Neural progenitor cell (in vitro differentiated cells): ENCODE results near the gene BRPF3. TPM values are rescaled to one million over a fixed set of nuclear protein-coding genes. Genes with fewer than 3 reads are reported as not detected.
A peak's percentile ranks its signal among the peaks of the same experiment; 100 is the strongest.

Source experiments
- DNase-seq: peaks from one replicate; pipeline ENCODE4 v3.0.0-alpha.2; 2016; ENCODE audit warnings: low spot score
- H2AFZ ChIP-seq: fragments of 200-600 bp; sonication (generic); replicated peaks from 2 replicates; pipeline ENCODE4 v1.6.1; 2016; ENCODE audit warnings: antibody characterized with exemption
- H3F3A ChIP-seq: fragments of 200-600 bp; sonication (generic); 2 replicates; pipeline ENCODE4 v1.6.1; 2016; ENCODE audit warnings: antibody characterized with exemption, low read depth
- H3K27ac ChIP-seq: fragments of 200-600 bp; sonication (generic); 2 replicates; pipeline ENCODE4 v1.5.1; 2016; ENCODE audit warnings: mild to moderate bottlenecking
- H3K27me3 ChIP-seq: fragments of 200-600 bp; sonication (generic); 2 replicates; pipeline ENCODE4 v1.6.1; 2016; ENCODE audit warnings: mild to moderate bottlenecking, moderate library complexity
- H3K36me3 ChIP-seq: fragments of 200-600 bp; sonication (generic); 2 replicates; pipeline ENCODE4 v1.5.1; 2016
- H3K4me1 ChIP-seq: fragments of 200-600 bp; sonication (generic); 2 replicates; pipeline ENCODE4 v1.6.1; 2016; ENCODE audit warnings: mixed run types
- H3K4me2 ChIP-seq: fragments of 200-600 bp; sonication (generic); 2 replicates; pipeline ENCODE4 v1.6.1; 2016
- H3K4me3 ChIP-seq: fragments of 200-600 bp; sonication (generic); 2 replicates; pipeline ENCODE4 v1.5.1; 2016
- H3K79me2 ChIP-seq: fragments of 200-600 bp; sonication (generic); 2 replicates; pipeline ENCODE4 v1.6.1; 2016; ENCODE audit warnings: low read depth
- H3K9ac ChIP-seq: fragments of 200-600 bp; sonication (generic); 2 replicates; pipeline ENCODE4 v1.6.1; 2016
- H3K9me3 ChIP-seq: fragments of 200-600 bp; sonication (generic); 2 replicates; pipeline ENCODE4 v1.5.1; 2016; ENCODE audit warnings: low read depth
- H4K20me1 ChIP-seq: fragments of 200-600 bp; sonication (generic); 2 replicates; pipeline ENCODE4 v1.6.1; 2016; ENCODE audit warnings: low read depth
- H3K27ac Mint-ChIP-seq: 3 replicates; pipeline ENCODE4 v1.8.0; 2021; ENCODE audit warnings: mixed read lengths
- H3K27me3 Mint-ChIP-seq: 2 replicates; pipeline ENCODE4 v1.8.0; 2022; ENCODE audit warnings: low read depth, mild to moderate bottlenecking, inconsistent platforms, moderate library complexity, mixed read lengths; ENCODE audit not compliant: insufficient read depth
- H3K36me3 Mint-ChIP-seq: 3 replicates; pipeline ENCODE4 v1.8.0; 2021; ENCODE audit warnings: mixed read lengths
- H3K4me1 Mint-ChIP-seq: 3 replicates; pipeline ENCODE4 v1.8.0; 2021; ENCODE audit warnings: mixed read lengths
- H3K4me3 Mint-ChIP-seq: 3 replicates; pipeline ENCODE4 v1.8.0; 2021; ENCODE audit warnings: mild to moderate bottlenecking, moderate library complexity, mixed read lengths
- H3K9me3 Mint-ChIP-seq: 3 replicates; pipeline ENCODE4 v1.8.0; 2020; ENCODE audit warnings: mixed read lengths
- EZH2 ChIP-seq: fragments of 200-600 bp; sonication (generic); IDR thresholded peaks from 2 replicates; pipeline ENCODE4 v1.6.1; 2017; ENCODE audit warnings: antibody characterized with exemption, mild to moderate bottlenecking, moderate library complexity
- EZH2phosphoT487 ChIP-seq: fragments of 200-600 bp; sonication (generic); IDR thresholded peaks from 2 replicates; pipeline ENCODE4 v1.6.1; 2017; ENCODE audit warnings: antibody characterized with exemption
- total RNA-seq: library from RNA; depleted of rRNA; stranded (reverse); fragments of >200 nt; gene quantifications from 2 replicates; pipeline ENCODE4 v1.2.3, GENCODE V29; 2015; ENCODE audit warnings: low replicate concordance
- TF ChIP-seq, protein P1 (sequence below): fragments of 200-600 bp; sonication (generic); IDR thresholded peaks from 2 replicates; pipeline ENCODE4 v1.5.1; 2017; ENCODE audit warnings: antibody characterized with exemption, mild to moderate bottlenecking

BRPF3 gene
- total RNA-seq, 1 donor from 2014 or later: 14.1 TPM

DNA sequence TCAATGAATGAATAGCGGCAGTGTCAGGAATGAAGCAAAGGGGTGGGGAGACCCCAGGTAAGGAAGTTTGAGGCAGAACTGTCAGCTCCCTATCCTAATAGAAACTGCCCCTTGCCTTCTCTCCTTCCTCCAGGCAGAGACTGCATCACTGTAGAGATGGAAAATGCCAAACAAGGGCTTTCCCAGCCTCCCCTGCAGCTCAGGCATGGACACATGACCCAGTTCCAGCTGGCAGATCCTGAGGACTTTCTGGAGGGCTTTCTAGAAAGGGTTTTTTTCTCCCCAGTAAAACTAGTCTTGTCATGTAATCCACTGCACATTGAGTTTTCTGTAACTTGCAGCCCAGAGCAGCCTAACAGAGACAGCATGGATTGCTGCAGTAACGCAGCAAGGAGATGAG is 55.5 kb downstream of the BRPF3 start:
- Mint-ChIP-seq H3K4me3 (no peak overlapping the region), H3K9me3 (no peaks in the 10 kb centered on the region), H3K27me3 (peaks cover 2% of the 10 kb centered on the region), H3K36me3 (no peaks in the 10 kb centered on the region), H3K4me1 (no peaks in the 10 kb centered on the region), H3K27ac (no peak overlapping the region)
- no peak for DNase-seq
- Histone ChIP-seq H3K9me3 (no peaks in the 10 kb centered on the region), H3K4me3 (no peak overlapping the region), H3K4me1 (no peaks in the 10 kb centered on the region), H3K4me2 (no peak overlapping the region), H3K79me2 (no peaks in the 10 kb centered on the region), H3K9ac (no peak overlapping the region), H4K20me1 (no peaks in the 10 kb centered on the region), H3F3A (no peaks in the 10 kb centered on the region), H3K27ac (no peak overlapping the region), H3K27me3 (no peaks in the 10 kb centered on the region), H2AFZ (peak overlapping the region; percentile 87), H3K36me3 (no peaks in the 10 kb centered on the region)
- TF ChIP-seq, protein P1, sequence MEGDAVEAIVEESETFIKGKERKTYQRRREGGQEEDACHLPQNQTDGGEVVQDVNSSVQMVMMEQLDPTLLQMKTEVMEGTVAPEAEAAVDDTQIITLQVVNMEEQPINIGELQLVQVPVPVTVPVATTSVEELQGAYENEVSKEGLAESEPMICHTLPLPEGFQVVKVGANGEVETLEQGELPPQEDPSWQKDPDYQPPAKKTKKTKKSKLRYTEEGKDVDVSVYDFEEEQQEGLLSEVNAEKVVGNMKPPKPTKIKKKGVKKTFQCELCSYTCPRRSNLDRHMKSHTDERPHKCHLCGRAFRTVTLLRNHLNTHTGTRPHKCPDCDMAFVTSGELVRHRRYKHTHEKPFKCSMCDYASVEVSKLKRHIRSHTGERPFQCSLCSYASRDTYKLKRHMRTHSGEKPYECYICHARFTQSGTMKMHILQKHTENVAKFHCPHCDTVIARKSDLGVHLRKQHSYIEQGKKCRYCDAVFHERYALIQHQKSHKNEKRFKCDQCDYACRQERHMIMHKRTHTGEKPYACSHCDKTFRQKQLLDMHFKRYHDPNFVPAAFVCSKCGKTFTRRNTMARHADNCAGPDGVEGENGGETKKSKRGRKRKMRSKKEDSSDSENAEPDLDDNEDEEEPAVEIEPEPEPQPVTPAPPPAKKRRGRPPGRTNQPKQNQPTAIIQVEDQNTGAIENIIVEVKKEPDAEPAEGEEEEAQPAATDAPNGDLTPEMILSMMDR: no peak
- TF ChIP-seq EZH2phosphoT487 (no peak), EZH2 (no peak)

DNA sequence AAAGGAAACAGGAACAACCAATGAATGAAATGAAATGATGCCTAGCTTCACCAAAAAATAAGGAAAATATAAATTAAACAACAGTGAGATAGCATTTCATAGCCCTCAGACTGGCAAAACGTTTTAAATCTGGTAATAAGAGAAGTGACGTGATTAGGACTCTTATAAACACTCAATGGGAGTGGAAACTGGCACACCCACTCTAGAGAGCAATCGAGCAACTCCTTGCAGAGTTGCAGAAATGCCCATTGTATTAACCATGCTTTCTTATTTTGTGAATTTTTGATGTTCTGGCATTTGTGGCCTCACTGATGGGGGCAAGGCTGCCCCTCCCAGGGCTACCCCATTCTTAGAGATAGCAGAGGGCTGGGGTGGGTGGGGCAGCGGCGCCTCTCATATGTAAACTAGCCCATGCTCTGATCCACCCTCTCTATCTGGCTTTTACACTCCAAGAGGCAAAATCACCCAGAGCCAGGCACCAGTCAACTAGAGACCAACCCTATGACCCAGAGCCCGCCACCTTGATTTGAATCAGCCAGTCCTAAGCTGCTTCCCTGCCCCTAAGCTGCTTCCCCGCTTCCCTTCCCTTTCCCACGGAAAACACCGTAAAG is 67.0 kb downstream of the BRPF3 start:
- Mint-ChIP-seq H3K4me1 (no peaks in the 10 kb centered on the region), H3K27me3 (peaks cover 7% of the 10 kb centered on the region), H3K27ac (no peak overlapping the region), H3K36me3 (no peaks in the 10 kb centered on the region), H3K9me3 (no peaks in the 10 kb centered on the region), H3K4me3 (no peak overlapping the region)
- TF ChIP-seq EZH2phosphoT487 (no peak), EZH2 (no peak)
- TF ChIP-seq, protein P1: no peak
- Histone ChIP-seq H4K20me1 (no peaks in the 10 kb centered on the region), H3K27ac (no peak overlapping the region), H3K4me2 (no peak overlapping the region), H3K36me3 (no peaks in the 10 kb centered on the region), H3K9me3 (no peaks in the 10 kb centered on the region), H2AFZ (no peak overlapping the region), H3K27me3 (no peaks in the 10 kb centered on the region), H3K79me2 (no peaks in the 10 kb centered on the region), H3K4me3 (no peak overlapping the region), H3K9ac (no peak overlapping the region), H3F3A (no peaks in the 10 kb centered on the region), H3K4me1 (no peaks in the 10 kb centered on the region)
- DNase-seq: no peak

DNA sequence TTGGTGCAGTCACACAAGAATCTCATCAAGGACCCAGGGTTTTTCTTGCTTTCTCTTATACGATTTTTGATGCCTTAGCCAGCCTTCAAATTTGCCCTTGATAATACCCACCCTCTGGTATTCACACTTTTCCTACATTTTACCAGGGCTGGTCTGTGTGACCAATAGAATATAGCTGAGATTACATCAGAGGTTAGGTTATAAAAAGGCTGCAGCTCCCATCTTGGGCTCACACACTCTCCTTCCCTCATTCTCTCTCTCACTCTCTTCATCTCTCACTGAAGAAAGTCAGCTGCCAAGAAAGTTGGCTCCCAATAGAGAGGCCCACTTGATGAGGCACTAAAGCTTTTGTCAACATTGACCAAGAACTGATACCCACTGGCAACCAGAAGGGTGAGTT is 69.2 kb downstream of the BRPF3 start:
- Histone ChIP-seq H3K79me2 (no peaks in the 10 kb centered on the region), H3F3A (no peaks in the 10 kb centered on the region), H2AFZ (no peak overlapping the region), H3K27ac (no peak overlapping the region), H3K9ac (no peak overlapping the region), H3K27me3 (no peaks in the 10 kb centered on the region), H3K9me3 (no peaks in the 10 kb centered on the region), H3K4me2 (no peak overlapping the region), H4K20me1 (no peaks in the 10 kb centered on the region), H3K4me3 (no peak overlapping the region), H3K4me1 (no peaks in the 10 kb centered on the region), H3K36me3 (no peaks in the 10 kb centered on the region)
- Mint-ChIP-seq H3K27me3 (peaks cover 10% of the 10 kb centered on the region), H3K4me1 (peaks cover 4% of the 10 kb centered on the region), H3K36me3 (no peaks in the 10 kb centered on the region), H3K4me3 (no peak overlapping the region), H3K9me3 (no peaks in the 10 kb centered on the region), H3K27ac (no peak overlapping the region)
- TF ChIP-seq EZH2 (no peak), EZH2phosphoT487 (no peak)
- TF ChIP-seq, protein P1: no peak
- DNase-seq: no peak
